SKM-1 (cell line): ENCODE measurements around the gene C8A.

Experiments
- DNase-seq: peaks from one replicate; lab custom pipeline; 2025; ENCODE audit not compliant: unreplicated experiment; lab: John Stamatoyannopoulos, UW

C8A gene

GRCh38 chr1:56890229-56890628, 35.6 kb downstream of the C8A start:
- no peak for DNase-seq

GRCh38 chr1:56894014-56894413, 39.4 kb downstream of the C8A start:
- DNase-seq: no peak

GRCh38 chr1:56897150-56898004, 42.8 kb downstream of the C8A start:
- DNase-seq: no peak

- no peak for DNase-seq
Observed at GRCh38 chr1:56898005-56898373, 43.4 kb downstream of the C8A start.

GRCh38 chr1:56898879-56899278, 44.3 kb downstream of the C8A start:
- no peak for DNase-seq

GRCh38 chr1:56901716-56902115, 47.1 kb downstream of the C8A start:
- DNase-seq: no peak

GRCh38 chr1:56903778-56904177, 49.2 kb downstream of the C8A start:
- no peak for DNase-seq

GRCh38 chr1:56904663-56905397, 50.2 kb downstream of the C8A start:
- DNase-seq: no peak

GRCh38 chr1:56905667-56906066, 51.1 kb downstream of the C8A start:
- DNase-seq: no peak

GRCh38 chr1:56908619-56909221, 54.1 kb downstream of the C8A start:
- peak; percentile 44 for DNase-seq

GRCh38 chr1:56910441-56910985, 55.9 kb downstream of the C8A start:
- DNase-seq: peak; percentile 86

GRCh38 chr1:56911098-56911938, 56.7 kb downstream of the C8A start:
- DNase-seq: no peak

GRCh38 chr1:56912325-56912724, 57.7 kb downstream of the C8A start:
- DNase-seq: no peak

- no peak for DNase-seq
Observed at GRCh38 chr1:56915960-56916359, 61.4 kb downstream of the C8A start.

- no peak for DNase-seq
Observed at GRCh38 chr1:56916630-56917029, 62.0 kb downstream of the C8A start.

GRCh38 chr1:56917356-56917755, 62.8 kb downstream of the C8A start:
- no peak for DNase-seq

- no peak for DNase-seq
Observed at GRCh38 chr1:56920591-56921001, 66.0 kb downstream of the C8A start.

GRCh38 chr1:56921479-56921878, 66.9 kb downstream of the C8A start:
- DNase-seq: no peak

GRCh38 chr1:56922070-56922469, 67.5 kb downstream of the C8A start:
- no peak for DNase-seq

GRCh38 chr1:56922507-56922906, 67.9 kb downstream of the C8A start:
- DNase-seq: no peak

GRCh38 chr1:56923201-56923600, 68.6 kb downstream of the C8A start:
- DNase-seq: no peak
